HG03103 (cell line): ENCODE data around the gene SELL.
"Not testable (repeated sequence)": the region's sequence is repeated elsewhere in the genome, so short reads cannot be mapped to it uniquely, and the experiment has no call there.

Source experiments
- ATAC-seq: cut with Tn5 transposase; IDR thresholded peaks from one replicate; pipeline ENCODE4 v1.9.1; 2021; ENCODE audit warnings: low read depth; ENCODE audit not compliant: unreplicated experiment

The SELL gene

GRCh38 chr1:169670836-169671235, 40.6 kb downstream of the SELL start:
- no peak for ATAC-seq

- not testable (repeated sequence) for ATAC-seq
Observed at GRCh38 chr1:169670244-169670643, 41.2 kb downstream of the SELL start.

- not testable (repeated sequence) for ATAC-seq
Observed at GRCh38 chr1:169667699-169668596, 43.5 kb downstream of the SELL start.

- ATAC-seq: peak; percentile 56
Observed at GRCh38 chr1:169667227-169667639, 44.2 kb downstream of the SELL start.

GRCh38 chr1:169662680-169663079, 48.7 kb downstream of the SELL start:
- not testable (repeated sequence) for ATAC-seq

GRCh38 chr1:169661066-169661465, 50.4 kb downstream of the SELL start:
- ATAC-seq: not testable (repeated sequence)

- not testable (repeated sequence) for ATAC-seq
Observed at GRCh38 chr1:169658777-169659176, 52.6 kb downstream of the SELL start.

GRCh38 chr1:169653873-169654272, 57.5 kb downstream of the SELL start:
- ATAC-seq: no peak

GRCh38 chr1:169651035-169651434, 60.4 kb downstream of the SELL start:
- no peak for ATAC-seq

GRCh38 chr1:169650551-169650950, 60.9 kb downstream of the SELL start:
- ATAC-seq: no peak

- no peak for ATAC-seq
Observed at GRCh38 chr1:169648709-169649108, 62.7 kb downstream of the SELL start.

- ATAC-seq: no peak
Observed at GRCh38 chr1:169648187-169648586, 63.2 kb downstream of the SELL start.

GRCh38 chr1:169647512-169647911, 63.9 kb downstream of the SELL start:
- no peak for ATAC-seq

- ATAC-seq: no peak
Observed at GRCh38 chr1:169644297-169644696, 67.1 kb downstream of the SELL start.
